Measurements from ENCODE around the gene BLOC1S2. TPM values are rescaled to one million over a fixed set of nuclear protein-coding genes. Genes with fewer than 3 reads are reported as not detected.

BLOC1S2 gene
- 58.3 and 87.1 TPM in 2 replicates for total RNA-seq (ENCODE audit: low replicate concordance)

GRCh38 chr10:100286051-100287033 is at the start of gene BLOC1S2:
Gene BLOC1S2, minus strand, starts transcription at chr10:100286680. Its CDS starts 21 bp downstream, at chr10:100286659.
- peak within 1 kb of the TSS; percentile 86 for H3K4me3 ChIP-seq
- no peaks in the 10 kb centered on the region for H3K9me3 Mint-ChIP-seq
- peaks cover 48% of the 10 kb centered on the region for H3K79me2 ChIP-seq (ENCODE audit: low read depth)
- H4K20me1 ChIP-seq (ENCODE audit: low read depth): no peaks in the 10 kb centered on the region
- peak within 1 kb of the TSS; percentile 8 for H3K27ac ChIP-seq
- peak within 1 kb of the TSS; percentile 89 for H2AFZ ChIP-seq (replicated peaks)
- H3F3A ChIP-seq (ENCODE audit: low read depth): no peaks in the 10 kb centered on the region
- peak within 1 kb of the TSS; percentile 73 for H3K4me2 ChIP-seq
- peaks cover 5% of the 10 kb centered on the region for H3K4me1 ChIP-seq
- peak; percentile 90 for DNase-seq (ENCODE audit: low spot score)
- no peaks in the 10 kb centered on the region for H3K9me3 ChIP-seq (ENCODE audit: low read depth)
- H3K27ac Mint-ChIP-seq: peak within 1 kb of the TSS; percentile 92
- peaks cover 16% of the 10 kb centered on the region for H3K4me1 Mint-ChIP-seq
- TF ChIP-seq CTCF (IDR thresholded peaks at IDR 0.05): peak; percentile 17
- TF ChIP-seq EZH2phosphoT487 (IDR thresholded peaks at IDR 0.05): no peak
- H3K4me3 Mint-ChIP-seq: peak within 1 kb of the TSS; percentile 100
- peaks cover 2% of the 10 kb centered on the region for H3K36me3 Mint-ChIP-seq
- peak within 1 kb of the TSS; percentile 39 for H3K9ac ChIP-seq
- H3K27me3 ChIP-seq: no peaks in the 10 kb centered on the region
- H3K36me3 ChIP-seq: no peaks in the 10 kb centered on the region
- H3K27me3 Mint-ChIP-seq (ENCODE audit: insufficient read depth, low read depth): peaks cover 9% of the 10 kb centered on the region

GRCh38 chr10:100334762-100335161 is 48.3 kb upstream of the BLOC1S2 start:
- peaks cover 35% of the 10 kb centered on the region for H3K4me1 Mint-ChIP-seq
- Histone ChIP-seq H3K79me2 (ENCODE audit: low read depth) (no peaks in the 10 kb centered on the region), H3K9me3 (ENCODE audit: low read depth) (no peaks in the 10 kb centered on the region), H3K36me3 (no peaks in the 10 kb centered on the region), H3K27me3 (peaks cover 16% of the 10 kb centered on the region), H2AFZ (replicated peaks) (no peak overlapping the region), H3F3A (ENCODE audit: low read depth) (peaks cover 2% of the 10 kb centered on the region), H3K27ac (no peak overlapping the region), H3K4me3 (no peak overlapping the region), H4K20me1 (ENCODE audit: low read depth) (no peaks in the 10 kb centered on the region), H3K4me1 (peaks cover 5% of the 10 kb centered on the region), H3K4me2 (no peak overlapping the region), H3K9ac (no peak overlapping the region)
- no peaks in the 10 kb centered on the region for H3K9me3 Mint-ChIP-seq
- H3K4me3 Mint-ChIP-seq: no peak overlapping the region
- peaks cover 11% of the 10 kb centered on the region for H3K27me3 Mint-ChIP-seq (ENCODE audit: insufficient read depth, low read depth)
- TF ChIP-seq EZH2 (IDR thresholded peaks at IDR 0.05): no peak
- no peak for TF ChIP-seq CTCF (IDR thresholded peaks at IDR 0.05)
- H3K27ac Mint-ChIP-seq: no peak overlapping the region
- H3K36me3 Mint-ChIP-seq: no peaks in the 10 kb centered on the region
- no peak for DNase-seq (ENCODE audit: low spot score)

GRCh38 chr10:100333661-100334440 is 47.4 kb upstream of the BLOC1S2 start:
- H3K9ac ChIP-seq: no peak overlapping the region
- no peak overlapping the region for H2AFZ ChIP-seq (replicated peaks)
- Mint-ChIP-seq H3K36me3 (no peaks in the 10 kb centered on the region), H3K9me3 (no peaks in the 10 kb centered on the region), H3K27ac (no peak overlapping the region), H3K4me3 (no peak overlapping the region), H3K27me3 (ENCODE audit: insufficient read depth, low read depth) (peaks cover 9% of the 10 kb centered on the region), H3K4me1 (peaks cover 31% of the 10 kb centered on the region)
- H3K4me3 ChIP-seq: no peak overlapping the region
- TF ChIP-seq EZH2phosphoT487 (IDR thresholded peaks at IDR 0.05): no peak
- TF ChIP-seq CTCF (IDR thresholded peaks at IDR 0.05): no peak
- no peak for TF ChIP-seq EZH2 (IDR thresholded peaks at IDR 0.05)
- H4K20me1 ChIP-seq (ENCODE audit: low read depth): no peaks in the 10 kb centered on the region
- no peaks in the 10 kb centered on the region for H3K79me2 ChIP-seq (ENCODE audit: low read depth)
- peaks cover 25% of the 10 kb centered on the region for H3K27me3 ChIP-seq
- H3K9me3 ChIP-seq (ENCODE audit: low read depth): no peaks in the 10 kb centered on the region
- peaks cover 5% of the 10 kb centered on the region for H3K4me1 ChIP-seq
- peaks cover 2% of the 10 kb centered on the region for H3F3A ChIP-seq (ENCODE audit: low read depth)
- H3K36me3 ChIP-seq: no peaks in the 10 kb centered on the region
- H3K27ac ChIP-seq: no peak overlapping the region
- no peak for DNase-seq (ENCODE audit: low spot score)
- H3K4me2 ChIP-seq: no peak overlapping the region
